ENCODE results near the gene MACROD1.

The MACROD1 gene

DNA sequence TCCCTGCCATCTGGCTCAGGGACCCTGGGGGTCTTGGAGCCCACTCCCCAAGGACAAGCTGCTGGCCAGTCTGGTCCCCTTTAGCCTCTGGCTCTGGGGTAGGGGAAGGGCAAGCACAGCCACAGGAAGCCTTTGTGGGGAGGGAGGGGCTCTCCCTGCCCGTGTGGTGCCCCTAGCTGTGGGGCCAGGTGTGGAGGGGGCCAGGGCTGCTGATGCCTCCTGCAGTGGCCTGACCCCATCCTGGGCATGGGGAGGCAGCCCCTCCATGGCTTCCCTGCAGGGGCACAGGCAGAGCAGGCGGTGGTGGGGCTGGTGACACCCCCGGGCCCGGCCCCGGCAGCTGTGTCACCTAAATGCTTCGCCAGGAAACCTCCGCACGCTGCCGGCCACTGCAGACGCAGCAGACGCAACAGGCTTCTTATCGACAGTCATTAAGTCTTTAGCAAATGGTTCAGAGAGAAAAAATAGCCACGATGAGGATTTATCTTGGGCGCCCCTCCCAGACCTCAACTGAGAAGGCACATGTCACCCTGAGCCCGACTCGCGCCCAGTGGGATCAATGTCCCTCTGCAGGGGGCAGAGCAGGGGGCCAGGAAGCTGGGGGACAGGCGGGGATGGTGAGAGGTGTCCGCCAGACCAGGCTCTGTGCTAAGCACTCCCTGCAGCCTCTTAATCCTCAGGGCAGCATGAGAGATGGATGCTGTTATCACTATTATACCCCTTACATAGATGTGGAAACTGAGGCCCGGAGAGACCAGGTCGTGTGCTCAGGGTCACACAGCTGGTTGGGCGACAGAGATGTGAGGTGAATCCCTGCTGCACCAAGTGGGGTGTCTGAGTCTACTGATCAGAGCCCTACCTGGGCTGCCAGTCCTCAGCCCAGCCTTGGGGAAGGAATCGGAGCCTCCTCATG is 96.3 kb downstream of the MACROD1 start:
- Histone ChIP-seq H3K27ac (ENCODE audit: low read length) (no peak overlapping the region), H3K4me3 (ENCODE audit: low read length) (no peak overlapping the region), H3K4me1 (ENCODE audit: control insufficient read depth, low read depth, low read length) (peaks cover 6% of the 10 kb centered on the region), H3K9ac (ENCODE audit: low read length) (no peak overlapping the region), H3K9me3 (ENCODE audit: control insufficient read depth, low read depth, low read length) (no peaks in the 10 kb centered on the region), H3K27me3 (ENCODE audit: control insufficient read depth, insufficient read depth, low read length) (peaks cover 83% of the 10 kb centered on the region), H3K36me3 (ENCODE audit: control insufficient read depth, low read depth, low read length) (no peaks in the 10 kb centered on the region)

GRCh38 chr11:64068705-64069400 is 97.1 kb downstream of the MACROD1 start:
- Histone ChIP-seq H3K27ac (ENCODE audit: low read length) (no peak overlapping the region), H3K27me3 (ENCODE audit: control insufficient read depth, insufficient read depth, low read length) (peaks cover 83% of the 10 kb centered on the region), H3K9me3 (ENCODE audit: control insufficient read depth, low read depth, low read length) (no peaks in the 10 kb centered on the region), H3K9ac (ENCODE audit: low read length) (no peak overlapping the region), H3K36me3 (ENCODE audit: control insufficient read depth, low read depth, low read length) (no peaks in the 10 kb centered on the region), H3K4me1 (ENCODE audit: control insufficient read depth, low read depth, low read length) (peaks cover 6% of the 10 kb centered on the region), H3K4me3 (ENCODE audit: low read length) (no peak overlapping the region)

DNA sequence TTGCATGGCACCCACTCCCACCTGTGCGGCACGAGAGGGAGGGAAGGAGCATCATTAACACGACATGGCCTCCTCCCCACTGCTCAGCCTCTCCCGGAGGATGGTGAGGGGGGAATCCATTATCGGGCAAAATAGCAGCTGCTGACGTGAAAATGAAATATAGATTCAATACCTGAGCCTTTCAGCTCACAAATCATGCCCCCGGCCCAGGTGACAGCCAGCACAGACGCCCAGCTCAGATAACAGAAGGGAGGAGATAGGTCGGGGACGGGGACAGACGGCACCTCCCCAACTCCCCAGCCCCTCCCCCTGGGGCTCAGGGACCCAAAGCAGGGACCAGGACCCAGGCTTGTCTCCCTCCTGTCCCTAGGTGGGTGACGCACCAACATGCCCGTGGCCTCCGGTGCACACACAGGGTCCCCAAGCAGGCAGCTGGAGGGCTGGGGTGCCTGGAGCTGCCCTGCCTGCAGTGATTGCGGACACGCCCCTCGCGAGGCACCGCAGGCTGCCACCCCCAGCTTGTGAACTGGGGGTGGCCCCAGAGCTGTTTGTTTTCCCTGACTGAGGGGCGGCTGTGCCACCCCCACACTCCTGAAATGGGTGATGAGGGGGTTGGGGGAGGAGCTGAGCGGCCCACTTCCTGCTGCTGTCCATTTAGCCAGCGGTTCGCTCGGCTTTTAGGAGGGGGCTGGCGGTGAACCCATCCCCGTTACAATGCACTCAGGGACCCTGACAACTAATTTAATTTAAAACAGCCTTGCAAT is 98.5 kb downstream of the MACROD1 start:
- no peak overlapping the region for H3K4me3 ChIP-seq (ENCODE audit: low read length)
- H3K9ac ChIP-seq (ENCODE audit: low read length): no peak overlapping the region
- H3K9me3 ChIP-seq (ENCODE audit: control insufficient read depth, low read depth, low read length): no peaks in the 10 kb centered on the region
- H3K36me3 ChIP-seq (ENCODE audit: control insufficient read depth, low read depth, low read length): no peaks in the 10 kb centered on the region
- H3K4me1 ChIP-seq (ENCODE audit: control insufficient read depth, low read depth, low read length): peaks cover 6% of the 10 kb centered on the region
- H3K27ac ChIP-seq (ENCODE audit: low read length): no peak overlapping the region
- H3K27me3 ChIP-seq (ENCODE audit: control insufficient read depth, insufficient read depth, low read length): peaks cover 83% of the 10 kb centered on the region

DNA sequence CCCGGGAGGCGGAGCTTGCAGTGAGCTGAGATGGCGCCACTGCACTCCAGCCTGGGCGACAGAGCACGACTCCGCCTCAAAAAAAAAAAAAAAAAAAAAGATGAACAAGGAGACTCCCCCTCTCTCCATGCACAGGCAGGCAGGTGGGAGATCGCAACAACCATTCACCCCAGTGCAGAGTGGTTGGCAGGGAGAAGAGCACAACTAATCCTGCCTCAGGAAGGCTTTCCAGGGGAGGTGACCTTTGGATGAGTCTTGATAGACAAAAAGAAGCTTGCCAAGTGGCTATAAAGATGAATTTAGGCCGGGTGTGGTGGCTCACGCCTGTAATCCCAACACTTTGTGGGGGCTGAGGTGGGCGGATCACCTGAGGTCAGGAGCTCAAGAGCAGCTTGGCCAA is 100.2 kb downstream of the MACROD1 start:
- H3K27me3 ChIP-seq (ENCODE audit: control insufficient read depth, insufficient read depth, low read length): peaks cover 85% of the 10 kb centered on the region

GRCh38 chr11:64065141-64065465 is 100.8 kb downstream of the MACROD1 start:
- Histone ChIP-seq H3K4me1 (ENCODE audit: control insufficient read depth, low read depth, low read length) (peaks cover 1% of the 10 kb centered on the region), H3K27ac (ENCODE audit: low read length) (no peak overlapping the region), H3K27me3 (ENCODE audit: control insufficient read depth, insufficient read depth, low read length) (peaks cover 85% of the 10 kb centered on the region), H3K4me3 (ENCODE audit: low read length) (no peak overlapping the region), H3K36me3 (ENCODE audit: control insufficient read depth, low read depth, low read length) (no peaks in the 10 kb centered on the region), H3K9ac (ENCODE audit: low read length) (no peak overlapping the region), H3K9me3 (ENCODE audit: control insufficient read depth, low read depth, low read length) (no peaks in the 10 kb centered on the region)

More for the DNA sequence above, 100.2 kb downstream of the MACROD1 start:
- Histone ChIP-seq H3K9ac (ENCODE audit: low read length) (no peak overlapping the region), H3K4me1 (ENCODE audit: control insufficient read depth, low read depth, low read length) (peaks cover 6% of the 10 kb centered on the region), H3K27ac (ENCODE audit: low read length) (no peak overlapping the region), H3K4me3 (ENCODE audit: low read length) (no peak overlapping the region), H3K9me3 (ENCODE audit: control insufficient read depth, low read depth, low read length) (no peaks in the 10 kb centered on the region), H3K36me3 (ENCODE audit: control insufficient read depth, low read depth, low read length) (no peaks in the 10 kb centered on the region)

- no peak overlapping the region for H3K4me3 ChIP-seq (ENCODE audit: low read length)
- no peaks in the 10 kb centered on the region for H3K36me3 ChIP-seq (ENCODE audit: control insufficient read depth, low read depth, low read length)
- no peak overlapping the region for H3K27ac ChIP-seq (ENCODE audit: low read length)
- no peaks in the 10 kb centered on the region for H3K9me3 ChIP-seq (ENCODE audit: control insufficient read depth, low read depth, low read length)
- peaks cover 85% of the 10 kb centered on the region for H3K27me3 ChIP-seq (ENCODE audit: control insufficient read depth, insufficient read depth, low read length)
- H3K4me1 ChIP-seq (ENCODE audit: control insufficient read depth, low read depth, low read length): no peaks in the 10 kb centered on the region
- H3K9ac ChIP-seq (ENCODE audit: low read length): no peak overlapping the region
Measured at GRCh38 chr11:64064374-64065140, 101.4 kb downstream of the MACROD1 start.

DNA sequence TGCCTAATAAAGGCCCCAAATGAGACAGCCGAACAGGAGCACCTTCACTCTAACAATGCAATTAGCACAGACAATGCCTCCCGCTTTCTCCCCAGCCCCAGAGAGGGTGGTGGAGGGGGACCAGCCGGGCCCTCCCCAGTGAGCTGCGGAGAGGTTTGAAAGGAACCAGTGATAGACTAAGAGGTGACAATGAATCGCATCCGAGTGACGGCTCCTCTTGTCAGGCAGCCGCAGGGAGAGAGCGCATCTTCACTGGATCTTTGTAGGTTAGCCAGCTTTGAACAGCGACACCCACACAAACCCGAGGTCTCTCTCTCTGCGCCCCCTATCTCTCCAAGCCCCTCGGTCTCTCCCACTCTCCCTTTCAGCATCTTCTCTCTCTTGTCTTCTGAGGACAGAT is 102.1 kb downstream of the MACROD1 start:
- H3K4me1 ChIP-seq (ENCODE audit: control insufficient read depth, low read depth, low read length): no peaks in the 10 kb centered on the region
- H3K4me3 ChIP-seq (ENCODE audit: low read length): no peak overlapping the region
- peaks cover 88% of the 10 kb centered on the region for H3K27me3 ChIP-seq (ENCODE audit: control insufficient read depth, insufficient read depth, low read length)
- H3K9ac ChIP-seq (ENCODE audit: low read length): no peak overlapping the region
- H3K36me3 ChIP-seq (ENCODE audit: control insufficient read depth, low read depth, low read length): no peaks in the 10 kb centered on the region
- H3K27ac ChIP-seq (ENCODE audit: low read length): no peak overlapping the region
- H3K9me3 ChIP-seq (ENCODE audit: control insufficient read depth, low read depth, low read length): no peaks in the 10 kb centered on the region

- Histone ChIP-seq H3K9me3 (ENCODE audit: control insufficient read depth, low read depth, low read length) (no peaks in the 10 kb centered on the region), H3K9ac (ENCODE audit: low read length) (no peak overlapping the region), H3K27me3 (ENCODE audit: control insufficient read depth, insufficient read depth, low read length) (peaks cover 90% of the 10 kb centered on the region), H3K4me1 (ENCODE audit: control insufficient read depth, low read depth, low read length) (no peaks in the 10 kb centered on the region), H3K36me3 (ENCODE audit: control insufficient read depth, low read depth, low read length) (no peaks in the 10 kb centered on the region), H3K27ac (ENCODE audit: low read length) (no peak overlapping the region), H3K4me3 (ENCODE audit: low read length) (no peak overlapping the region)
Measured at GRCh38 chr11:64062185-64063039, 103.5 kb downstream of the MACROD1 start.

- Histone ChIP-seq H3K9ac (ENCODE audit: low read length) (peak overlapping the region; percentile 22), H3K27ac (ENCODE audit: low read length) (no peak overlapping the region)
Measured at GRCh38 chr11:64060861-64061444, 105.0 kb downstream of the MACROD1 start.

DNA sequence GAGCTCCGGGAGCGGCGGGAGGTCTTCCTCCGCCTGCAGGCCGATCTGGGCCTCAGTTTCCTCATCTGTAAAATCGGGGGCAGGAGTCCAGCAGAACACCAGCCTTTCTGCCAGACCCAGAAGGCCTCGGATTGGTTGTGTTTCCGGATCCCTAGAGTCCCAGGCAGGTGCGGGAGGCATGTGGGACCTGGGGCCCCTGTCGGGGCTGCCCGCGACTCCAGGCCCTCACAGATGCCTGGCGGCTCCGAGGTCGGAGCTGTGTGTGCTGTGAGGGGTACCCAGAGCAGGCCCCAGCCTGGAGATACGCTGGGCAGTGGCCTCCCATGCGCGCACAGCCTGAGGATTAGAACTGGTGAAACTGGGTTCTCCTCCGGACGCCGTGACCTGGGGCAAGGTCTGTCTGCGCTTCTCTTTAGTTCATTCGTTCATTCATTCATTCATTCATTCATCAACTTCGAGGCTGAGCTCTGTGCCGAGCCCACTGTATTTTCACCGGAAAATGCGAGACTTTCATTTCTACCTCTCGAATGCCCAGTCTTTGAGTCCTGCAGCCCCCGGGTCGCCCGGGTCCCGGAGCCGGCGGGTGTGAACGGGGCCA is 105.6 kb downstream of the MACROD1 start:
- H3K36me3 ChIP-seq (ENCODE audit: control insufficient read depth, low read depth, low read length): no peaks in the 10 kb centered on the region
- peak overlapping the region; percentile 64 for H3K4me3 ChIP-seq (ENCODE audit: low read length)
- no peaks in the 10 kb centered on the region for H3K9me3 ChIP-seq (ENCODE audit: control insufficient read depth, low read depth, low read length)
- no peak overlapping the region for H3K27ac ChIP-seq (ENCODE audit: low read length)
- H3K27me3 ChIP-seq (ENCODE audit: control insufficient read depth, insufficient read depth, low read length): peaks cover 96% of the 10 kb centered on the region
- H3K4me1 ChIP-seq (ENCODE audit: control insufficient read depth, low read depth, low read length): no peaks in the 10 kb centered on the region
- H3K9ac ChIP-seq (ENCODE audit: low read length): no peak overlapping the region

More at GRCh38 chr11:64060861-64061444, 105.0 kb downstream of the MACROD1 start:
- H3K27me3 ChIP-seq (ENCODE audit: control insufficient read depth, insufficient read depth, low read length): peaks cover 90% of the 10 kb centered on the region
- no peaks in the 10 kb centered on the region for H3K9me3 ChIP-seq (ENCODE audit: control insufficient read depth, low read depth, low read length)
- H3K4me1 ChIP-seq (ENCODE audit: control insufficient read depth, low read depth, low read length): no peaks in the 10 kb centered on the region
- peak overlapping the region; percentile 64 for H3K4me3 ChIP-seq (ENCODE audit: low read length)
- H3K36me3 ChIP-seq (ENCODE audit: control insufficient read depth, low read depth, low read length): no peaks in the 10 kb centered on the region

Data from iPS-18a (cell line).